Measurements from ENCODE around the gene OPCML. TPM values are rescaled to one million over a fixed set of nuclear protein-coding genes. Genes with fewer than 3 reads are reported as not detected.

The OPCML gene
- total RNA-seq, 2 donors from 2014 or later = not detected

DNA sequence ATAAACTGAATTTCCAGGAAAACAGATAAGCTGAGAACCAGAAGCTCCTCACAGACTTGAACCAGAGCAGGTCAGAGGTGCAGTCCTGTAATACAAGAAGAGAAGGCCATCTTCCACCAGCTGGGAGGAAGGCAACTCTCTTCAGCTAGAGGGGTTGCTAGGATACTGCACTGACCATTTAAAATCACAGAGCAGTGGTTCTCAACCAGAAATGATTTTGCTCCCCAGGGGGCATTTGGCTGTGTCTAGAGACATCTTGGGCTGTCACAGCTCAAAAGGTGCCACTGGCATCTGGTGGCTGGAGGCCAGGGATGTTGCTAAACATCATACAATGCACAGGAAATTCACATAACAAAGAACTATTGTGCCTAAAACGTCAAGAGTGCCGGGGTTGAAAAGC is 17.2 kb downstream of the OPCML start:
- TF ChIP-seq, protein P1, sequence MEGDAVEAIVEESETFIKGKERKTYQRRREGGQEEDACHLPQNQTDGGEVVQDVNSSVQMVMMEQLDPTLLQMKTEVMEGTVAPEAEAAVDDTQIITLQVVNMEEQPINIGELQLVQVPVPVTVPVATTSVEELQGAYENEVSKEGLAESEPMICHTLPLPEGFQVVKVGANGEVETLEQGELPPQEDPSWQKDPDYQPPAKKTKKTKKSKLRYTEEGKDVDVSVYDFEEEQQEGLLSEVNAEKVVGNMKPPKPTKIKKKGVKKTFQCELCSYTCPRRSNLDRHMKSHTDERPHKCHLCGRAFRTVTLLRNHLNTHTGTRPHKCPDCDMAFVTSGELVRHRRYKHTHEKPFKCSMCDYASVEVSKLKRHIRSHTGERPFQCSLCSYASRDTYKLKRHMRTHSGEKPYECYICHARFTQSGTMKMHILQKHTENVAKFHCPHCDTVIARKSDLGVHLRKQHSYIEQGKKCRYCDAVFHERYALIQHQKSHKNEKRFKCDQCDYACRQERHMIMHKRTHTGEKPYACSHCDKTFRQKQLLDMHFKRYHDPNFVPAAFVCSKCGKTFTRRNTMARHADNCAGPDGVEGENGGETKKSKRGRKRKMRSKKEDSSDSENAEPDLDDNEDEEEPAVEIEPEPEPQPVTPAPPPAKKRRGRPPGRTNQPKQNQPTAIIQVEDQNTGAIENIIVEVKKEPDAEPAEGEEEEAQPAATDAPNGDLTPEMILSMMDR (IDR thresholded peaks at IDR 0.05) = no peak
- H3K4me3 ChIP-seq = no peak overlapping the region
- H3K27me3 ChIP-seq (replicated peaks; ENCODE audit: insufficient read depth) = no peaks in the 10 kb centered on the region
- H3K27ac ChIP-seq = no peak overlapping the region
- DNase-seq (ENCODE audit: low spot score) (no peak), ATAC-seq (ENCODE audit: insufficient number of reproducible peaks, low FRiP score, low read depth) (no peak)
- no peaks in the 10 kb centered on the region for H3K4me1 ChIP-seq (ENCODE audit: control insufficient read depth in 1 of 2, low read depth in 2 of 2)
- H3K9me3 ChIP-seq = no peaks in the 10 kb centered on the region
- no peaks in the 10 kb centered on the region for H3K36me3 ChIP-seq

DNA sequence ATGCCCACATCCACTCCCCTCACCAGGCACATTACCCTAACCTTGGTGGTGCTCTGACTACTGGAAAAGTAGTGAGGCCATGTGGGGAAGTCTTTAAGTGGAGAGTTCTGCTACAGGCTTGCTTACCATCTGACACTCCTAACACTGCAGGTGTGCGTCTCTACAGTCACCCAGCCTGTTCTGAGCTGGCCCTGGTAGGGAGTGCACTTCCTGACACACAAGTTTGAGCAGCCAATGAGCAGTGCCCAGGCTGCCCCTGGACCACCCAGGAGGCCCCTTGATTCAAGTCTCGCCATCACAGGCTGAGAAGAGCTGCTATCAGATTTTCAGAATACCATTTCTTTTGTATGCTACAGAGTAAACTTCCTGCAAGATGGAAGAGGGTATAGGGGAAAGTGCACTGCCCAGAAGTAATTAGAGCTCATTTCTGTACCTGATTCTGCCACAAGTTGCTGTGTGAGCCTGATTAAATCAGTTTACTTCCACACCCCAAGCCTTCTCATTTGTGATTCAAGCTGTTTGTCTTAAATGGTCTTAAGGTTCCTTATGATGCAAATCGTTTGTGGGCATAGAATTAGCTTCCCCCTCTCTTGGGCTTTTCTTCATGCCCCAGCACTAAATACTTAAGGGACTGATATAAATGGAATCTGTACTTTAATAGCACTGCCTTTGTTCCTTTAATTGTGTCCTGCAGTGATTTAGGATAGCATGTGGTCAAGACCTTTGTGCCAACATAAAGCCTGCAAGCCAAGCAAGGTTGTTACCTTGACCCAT is 22.2 kb downstream of the OPCML start:
- Histone ChIP-seq H3K27me3 (replicated peaks; ENCODE audit: insufficient read depth) (no peaks in the 10 kb centered on the region), H3K4me3 (no peak overlapping the region), H3K4me1 (ENCODE audit: control insufficient read depth in 1 of 2, low read depth in 2 of 2) (no peaks in the 10 kb centered on the region), H3K9me3 (no peaks in the 10 kb centered on the region), H3K27ac (no peak overlapping the region), H3K36me3 (no peaks in the 10 kb centered on the region)
- DNase-seq (ENCODE audit: low spot score) (no peak), ATAC-seq (ENCODE audit: insufficient number of reproducible peaks, low FRiP score, low read depth) (no peak)
- TF ChIP-seq, protein P1 (IDR thresholded peaks at IDR 0.05) = no peak

DNA sequence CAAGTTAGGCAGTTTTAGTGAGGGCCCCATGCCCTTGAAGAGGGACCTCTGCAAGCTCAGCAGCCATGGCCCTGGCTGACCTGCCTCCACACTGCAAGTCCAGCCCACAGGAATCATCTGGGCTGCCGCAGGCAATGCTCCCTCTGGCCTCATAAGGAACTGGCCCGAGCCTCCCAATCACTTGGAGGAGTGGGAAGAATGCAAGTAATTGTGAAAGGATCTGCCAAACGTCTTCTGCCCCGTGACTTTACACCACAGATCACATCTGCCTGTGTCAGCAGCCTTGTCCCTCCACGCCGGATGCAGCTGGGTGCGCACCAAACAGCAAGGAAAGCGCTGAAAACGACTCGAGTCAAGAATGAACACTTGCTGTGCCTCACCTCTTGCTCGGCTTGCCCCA is 23.8 kb downstream of the OPCML start:
- ATAC-seq (ENCODE audit: insufficient number of reproducible peaks, low FRiP score, low read depth) (no peak), DNase-seq (ENCODE audit: low spot score) (no peak)
- H3K36me3 ChIP-seq = no peaks in the 10 kb centered on the region
- no peak overlapping the region for H3K4me3 ChIP-seq
- TF ChIP-seq, protein P1 (IDR thresholded peaks at IDR 0.05) = no peak
- H3K4me1 ChIP-seq (ENCODE audit: control insufficient read depth in 1 of 2, low read depth in 2 of 2) = no peaks in the 10 kb centered on the region
- H3K27me3 ChIP-seq (replicated peaks; ENCODE audit: insufficient read depth) = no peaks in the 10 kb centered on the region
- H3K27ac ChIP-seq = no peak overlapping the region
- no peaks in the 10 kb centered on the region for H3K9me3 ChIP-seq

DNA sequence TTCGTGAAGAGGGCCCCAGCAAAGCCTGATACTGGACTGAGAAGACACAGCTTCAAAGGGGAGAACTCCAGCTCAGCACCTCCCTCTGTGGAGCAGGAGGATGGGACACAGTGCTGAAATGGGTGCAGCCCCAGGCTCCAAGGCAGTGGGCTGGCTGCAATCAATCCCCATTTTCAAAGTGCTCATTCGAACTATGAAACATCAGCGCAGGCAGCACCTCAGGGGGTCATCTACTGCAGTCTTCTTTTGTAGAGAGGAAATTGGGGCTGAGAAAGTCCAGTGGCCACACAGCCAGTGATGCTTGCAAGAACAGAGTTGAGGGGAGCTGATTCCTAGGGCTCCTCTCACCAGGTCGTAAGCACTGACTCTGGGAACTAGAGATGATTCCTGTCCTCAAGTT is 25.1 kb downstream of the OPCML start:
- no peak overlapping the region for H3K4me3 ChIP-seq
- DNase-seq (ENCODE audit: low spot score) (no peak), ATAC-seq (ENCODE audit: insufficient number of reproducible peaks, low FRiP score, low read depth) (no peak)
- no peak overlapping the region for H3K27ac ChIP-seq
- H3K27me3 ChIP-seq (replicated peaks; ENCODE audit: insufficient read depth) = no peaks in the 10 kb centered on the region
- TF ChIP-seq, protein P1 (IDR thresholded peaks at IDR 0.05) = no peak
- H3K36me3 ChIP-seq = no peaks in the 10 kb centered on the region
- H3K4me1 ChIP-seq (ENCODE audit: control insufficient read depth in 1 of 2, low read depth in 2 of 2) = no peaks in the 10 kb centered on the region
- no peaks in the 10 kb centered on the region for H3K9me3 ChIP-seq

DNA sequence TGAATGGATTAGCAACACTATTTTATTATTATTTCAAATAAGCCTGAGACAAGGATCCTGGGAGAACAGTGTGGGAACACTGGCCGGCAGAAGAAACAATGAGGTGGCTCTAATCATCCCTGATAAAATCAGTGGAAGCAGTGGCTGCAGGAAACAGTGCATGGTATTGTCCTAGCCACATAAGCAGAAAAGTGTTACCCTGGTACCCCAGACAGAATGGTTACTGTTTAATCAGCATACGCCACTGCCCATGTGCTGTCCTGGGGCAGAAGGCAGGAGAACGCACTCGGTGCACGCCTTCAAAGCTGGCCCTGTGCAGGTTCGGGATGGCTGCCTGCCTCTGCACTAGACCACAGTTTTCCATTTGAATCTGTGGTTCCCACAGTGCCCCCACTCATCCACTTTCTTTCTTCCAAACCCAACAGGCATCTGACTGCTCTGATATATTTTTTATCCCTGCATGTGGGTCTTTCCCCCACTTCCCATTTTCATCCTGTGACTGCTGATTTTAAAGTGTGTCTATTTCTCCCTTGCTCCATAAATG is 25.7 kb downstream of the OPCML start:
- Histone ChIP-seq H3K4me1 (ENCODE audit: control insufficient read depth in 1 of 2, low read depth in 2 of 2) (no peaks in the 10 kb centered on the region), H3K4me3 (no peak overlapping the region), H3K9me3 (no peaks in the 10 kb centered on the region), H3K27ac (no peak overlapping the region), H3K36me3 (no peaks in the 10 kb centered on the region), H3K27me3 (replicated peaks; ENCODE audit: insufficient read depth) (no peaks in the 10 kb centered on the region)
- TF ChIP-seq, protein P1 (IDR thresholded peaks at IDR 0.05) = no peak
- ATAC-seq (ENCODE audit: insufficient number of reproducible peaks, low FRiP score, low read depth) (no peak), DNase-seq (ENCODE audit: low spot score) (no peak)

Measured in thoracic aorta (tissue), 2 donors.